ENCODE measurements around the gene METTL17. TPM values are rescaled to one million over a fixed set of nuclear protein-coding genes. Genes with fewer than 3 reads are reported as not detected.
A peak's percentile ranks its signal among the peaks of the same experiment; 100 is the strongest.

Gene METTL17
- total and polyA plus RNA-seq, 2 of the 13 experiments (the other 11 are each of a cell fraction or from before 2014, with no cell fraction given): 122 to 199 TPM

DNA sequence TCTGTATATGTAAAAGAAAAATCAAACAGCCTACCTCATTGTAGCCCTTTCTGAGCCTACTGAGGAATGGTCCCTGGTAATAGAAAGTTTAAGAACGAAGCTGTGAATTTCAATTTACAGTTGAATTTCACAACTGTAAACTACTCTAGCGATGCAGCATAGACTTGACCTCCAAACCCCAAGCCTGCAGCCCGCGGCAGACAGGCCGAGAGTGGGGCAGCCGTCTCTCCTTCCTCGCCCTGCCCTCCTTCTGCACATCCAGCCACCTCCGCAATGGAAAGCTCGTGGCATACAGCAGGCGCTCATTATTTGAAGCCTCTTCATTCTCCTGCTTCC, 19.2 kb upstream of the METTL17 start (continued):
- no peak for TF ChIP-seq MLXIP (CRISPR knock-in tag; IDR thresholded peaks at IDR 0.05; ENCODE audit: borderline replicate concordance)
- TF ChIP-seq MED1 (CRISPR knock-in tag; IDR thresholded peaks at IDR 0.05): no peak
- TF ChIP-seq CENPT (CRISPR knock-in tag; IDR thresholded peaks at IDR 0.05; ENCODE audit: low read depth): no peak
- no peak for TF ChIP-seq FOXJ3 (CRISPR knock-in tag; IDR thresholded peaks at IDR 0.05; ENCODE audit: borderline replicate concordance)
- no peak for TF ChIP-seq ZNF432 (CRISPR knock-in tag; IDR thresholded peaks at IDR 0.05; ENCODE audit: borderline replicate concordance)
- TF ChIP-seq, protein P1, sequence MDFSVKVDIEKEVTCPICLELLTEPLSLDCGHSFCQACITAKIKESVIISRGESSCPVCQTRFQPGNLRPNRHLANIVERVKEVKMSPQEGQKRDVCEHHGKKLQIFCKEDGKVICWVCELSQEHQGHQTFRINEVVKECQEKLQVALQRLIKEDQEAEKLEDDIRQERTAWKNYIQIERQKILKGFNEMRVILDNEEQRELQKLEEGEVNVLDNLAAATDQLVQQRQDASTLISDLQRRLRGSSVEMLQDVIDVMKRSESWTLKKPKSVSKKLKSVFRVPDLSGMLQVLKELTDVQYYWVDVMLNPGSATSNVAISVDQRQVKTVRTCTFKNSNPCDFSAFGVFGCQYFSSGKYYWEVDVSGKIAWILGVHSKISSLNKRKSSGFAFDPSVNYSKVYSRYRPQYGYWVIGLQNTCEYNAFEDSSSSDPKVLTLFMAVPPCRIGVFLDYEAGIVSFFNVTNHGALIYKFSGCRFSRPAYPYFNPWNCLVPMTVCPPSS (IDR thresholded peaks at IDR 0.05): no peak
- TF ChIP-seq GMEB1 (CRISPR knock-in tag; IDR thresholded peaks at IDR 0.05; ENCODE audit: borderline replicate concordance): no peak; the same call in 1 of the 2 replicates
- TF ChIP-seq, protein P2, sequence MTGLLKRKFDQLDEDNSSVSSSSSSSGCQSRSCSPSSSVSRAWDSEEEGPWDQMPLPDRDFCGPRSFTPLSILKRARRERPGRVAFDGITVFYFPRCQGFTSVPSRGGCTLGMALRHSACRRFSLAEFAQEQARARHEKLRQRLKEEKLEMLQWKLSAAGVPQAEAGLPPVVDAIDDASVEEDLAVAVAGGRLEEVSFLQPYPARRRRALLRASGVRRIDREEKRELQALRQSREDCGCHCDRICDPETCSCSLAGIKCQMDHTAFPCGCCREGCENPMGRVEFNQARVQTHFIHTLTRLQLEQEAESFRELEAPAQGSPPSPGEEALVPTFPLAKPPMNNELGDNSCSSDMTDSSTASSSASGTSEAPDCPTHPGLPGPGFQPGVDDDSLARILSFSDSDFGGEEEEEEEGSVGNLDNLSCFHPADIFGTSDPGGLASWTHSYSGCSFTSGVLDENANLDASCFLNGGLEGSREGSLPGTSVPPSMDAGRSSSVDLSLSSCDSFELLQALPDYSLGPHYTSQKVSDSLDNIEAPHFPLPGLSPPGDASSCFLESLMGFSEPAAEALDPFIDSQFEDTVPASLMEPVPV (CRISPR knock-in tag; IDR thresholded peaks at IDR 0.05): no peak
- TF ChIP-seq FOXP1 (IDR thresholded peaks at IDR 0.05): no peak
- TF ChIP-seq FOXP1 (CRISPR knock-in tag; IDR thresholded peaks at IDR 0.05): no peak
- TF ChIP-seq ZNF737 (CRISPR knock-in tag; IDR thresholded peaks at IDR 0.05; ENCODE audit: borderline replicate concordance): no peak
- no peak for TF ChIP-seq ZNF556 (CRISPR knock-in tag; IDR thresholded peaks at IDR 0.05; ENCODE audit: borderline replicate concordance)
- TF ChIP-seq ZNF839 (CRISPR knock-in tag; IDR thresholded peaks at IDR 0.05; ENCODE audit: borderline replicate concordance): 0 out of 2 replicates have a peak, but pooled peaks have one; percentile 29
- no peak for TF ChIP-seq SMARCC2 (IDR thresholded peaks at IDR 0.05)
- no peak for TF ChIP-seq PHF5A (CRISPR knock-in tag; IDR thresholded peaks at IDR 0.05; ENCODE audit: low read depth, unreplicated experiment)
- TF ChIP-seq HDAC1 (CRISPR knock-in tag; IDR thresholded peaks at IDR 0.05): peak; percentile 23; the same call in 1 of the 2 replicates
- TF ChIP-seq ZNF879 (CRISPR knock-in tag; IDR thresholded peaks at IDR 0.05): no peak
- TF ChIP-seq PATZ1 (CRISPR knock-in tag; IDR thresholded peaks at IDR 0.05): no peak
- no peak for TF ChIP-seq E2F1 (CRISPR knock-in tag; IDR thresholded peaks at IDR 0.05)

Measured in HepG2 (cell line).